ENCODE results near the gene BOD1L2.

BOD1L2 gene

DNA sequence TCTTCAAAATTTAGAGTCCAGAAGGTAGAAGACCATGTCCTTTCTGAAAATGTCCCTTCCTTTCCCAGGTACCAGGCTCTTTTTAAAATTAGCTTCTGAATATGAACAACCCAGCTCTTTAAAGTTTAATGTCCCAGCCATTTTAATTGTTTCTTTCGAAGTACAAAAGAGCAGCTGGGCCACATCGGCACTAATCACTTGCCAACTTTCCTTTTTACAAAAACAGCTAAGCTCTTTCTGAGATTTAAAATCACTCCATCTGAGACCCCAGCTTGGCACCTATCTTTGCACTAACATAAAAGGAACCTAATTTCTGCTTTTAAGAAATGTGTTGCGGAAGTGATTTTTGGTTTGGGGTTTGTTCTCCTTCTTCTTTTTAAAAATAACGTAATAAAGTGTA lies 2.6 kb downstream of the BOD1L2 start:
- no peaks in the 10 kb centered on the region for H3K36me3 ChIP-seq (ENCODE audit: control insufficient read depth, insufficient read depth, low read length)
- no peak overlapping the region for H3K27ac ChIP-seq (ENCODE audit: insufficient read depth, low read depth, low read length, poor library complexity, severe bottlenecking)
- H3K9me3 ChIP-seq (ENCODE audit: control insufficient read depth, low read length), result no peaks in the 10 kb centered on the region
- 18 to 21% methylated on average over 2 of the region's 4 CpGs for WGBS, 2 experiments
- H3K27me3 ChIP-seq (ENCODE audit: control insufficient read depth, insufficient read depth, low read length, poor library complexity, severe bottlenecking), result no peaks in the 10 kb centered on the region
- no peak overlapping the region for H3K4me3 ChIP-seq (ENCODE audit: insufficient read depth, low read depth, low read length)
- H3K4me1 ChIP-seq (ENCODE audit: control insufficient read depth, insufficient read depth, low read length), result peaks cover 36% of the 10 kb centered on the region

DNA sequence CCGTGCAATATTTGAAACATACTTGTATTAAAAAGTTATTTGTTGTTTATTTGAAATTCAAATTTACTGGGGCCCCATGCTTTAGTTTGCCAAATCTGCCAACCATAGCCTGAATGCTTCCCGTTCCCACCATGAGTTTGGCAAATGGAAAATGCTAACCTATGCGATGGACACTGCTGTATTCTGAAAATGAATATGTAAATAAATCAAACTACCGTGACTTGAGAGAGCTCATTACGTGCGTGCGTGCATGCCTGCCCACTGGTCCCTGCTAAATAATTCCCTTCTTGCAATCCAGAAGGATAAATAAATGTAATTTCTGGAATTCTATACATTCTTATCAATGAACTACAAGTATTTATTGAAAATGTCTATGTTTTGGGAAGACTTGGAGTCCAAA lies 3.2 kb downstream of the BOD1L2 start:
- Histone ChIP-seq H3K4me3 (ENCODE audit: insufficient read depth, low read depth, low read length) (no peak overlapping the region), H3K9me3 (ENCODE audit: control insufficient read depth, low read length) (no peaks in the 10 kb centered on the region), H3K27me3 (ENCODE audit: control insufficient read depth, insufficient read depth, low read length, poor library complexity, severe bottlenecking) (no peaks in the 10 kb centered on the region), H3K27ac (ENCODE audit: insufficient read depth, low read depth, low read length, poor library complexity, severe bottlenecking) (no peak overlapping the region), H3K36me3 (ENCODE audit: control insufficient read depth, insufficient read depth, low read length) (no peaks in the 10 kb centered on the region), H3K4me1 (ENCODE audit: control insufficient read depth, insufficient read depth, low read length) (peaks cover 36% of the 10 kb centered on the region)
- WGBS, 2 experiments, result 88 to 90% methylated on average over 6 to 7 of the region's 7 CpGs

DNA sequence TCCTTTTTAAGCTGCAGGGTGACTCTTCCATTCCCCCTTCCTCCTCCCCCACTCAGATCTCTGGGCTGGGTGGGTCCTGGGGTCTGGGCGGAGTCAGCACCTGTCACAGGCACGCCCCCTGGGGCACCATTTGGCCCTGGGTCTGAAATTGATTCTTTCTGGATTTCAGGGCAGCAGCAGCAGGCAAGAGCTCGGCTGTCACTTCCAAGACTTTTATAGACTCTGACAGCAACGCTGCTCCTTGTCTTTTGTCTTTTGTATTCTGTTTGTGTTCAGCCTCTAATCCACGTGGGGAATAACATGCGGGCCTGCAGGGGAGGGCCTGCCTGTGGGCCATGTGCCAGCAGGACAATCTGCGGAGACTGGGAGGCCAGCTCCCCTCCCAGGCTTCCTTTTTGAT lies 3.9 kb downstream of the BOD1L2 start:
- WGBS, 2 experiments, result 12 to 20% methylated on average over 7 of the region's 7 CpGs
- Histone ChIP-seq H3K4me3 (ENCODE audit: insufficient read depth, low read depth, low read length) (no peak overlapping the region), H3K4me1 (ENCODE audit: control insufficient read depth, insufficient read depth, low read length) (peaks cover 36% of the 10 kb centered on the region), H3K27me3 (ENCODE audit: control insufficient read depth, insufficient read depth, low read length, poor library complexity, severe bottlenecking) (no peaks in the 10 kb centered on the region), H3K36me3 (ENCODE audit: control insufficient read depth, insufficient read depth, low read length) (no peaks in the 10 kb centered on the region), H3K9me3 (ENCODE audit: control insufficient read depth, low read length) (no peaks in the 10 kb centered on the region), H3K27ac (ENCODE audit: insufficient read depth, low read depth, low read length, poor library complexity, severe bottlenecking) (peak overlapping the region; percentile 5)

DNA sequence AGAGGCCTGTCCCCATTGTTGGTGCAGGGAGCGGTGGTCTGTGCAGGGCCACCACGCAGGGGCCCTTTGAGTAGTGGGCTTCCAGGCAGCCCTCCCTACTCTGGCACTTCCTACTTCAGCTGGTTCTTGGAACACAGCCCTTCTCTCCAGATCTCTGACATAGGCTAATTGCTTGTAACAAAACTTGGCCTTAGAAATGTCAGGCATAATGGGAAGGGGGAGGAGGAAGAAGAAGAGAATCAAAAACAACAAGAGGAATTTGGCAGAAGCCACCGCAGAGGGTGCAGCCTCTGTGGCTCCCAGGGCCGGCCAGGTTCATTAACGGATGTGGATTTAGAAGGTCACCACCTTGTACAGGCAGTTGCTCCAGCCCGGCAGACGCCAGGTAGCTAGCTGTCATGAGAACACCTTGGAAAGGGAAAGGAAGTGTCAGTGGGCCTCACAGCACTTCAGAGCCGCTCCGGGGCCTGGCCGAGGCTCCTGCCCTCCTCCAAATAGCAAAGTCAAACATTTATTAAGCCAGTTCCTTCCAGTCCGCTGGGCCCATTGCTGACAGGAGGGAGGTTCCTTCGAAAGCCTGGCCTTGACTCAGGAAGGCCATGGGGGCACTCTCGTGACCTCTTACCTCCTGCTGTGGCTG lies 7.4 kb downstream of the BOD1L2 start:
- Histone ChIP-seq H3K27me3 (ENCODE audit: control insufficient read depth, insufficient read depth, low read length, poor library complexity, severe bottlenecking) (no peaks in the 10 kb centered on the region), H3K4me1 (ENCODE audit: control insufficient read depth, insufficient read depth, low read length) (peaks cover 24% of the 10 kb centered on the region), H3K27ac (ENCODE audit: insufficient read depth, low read depth, low read length, poor library complexity, severe bottlenecking) (no peak overlapping the region), H3K9me3 (ENCODE audit: control insufficient read depth, low read length) (no peaks in the 10 kb centered on the region), H3K36me3 (ENCODE audit: control insufficient read depth, insufficient read depth, low read length) (no peaks in the 10 kb centered on the region), H3K4me3 (ENCODE audit: insufficient read depth, low read depth, low read length) (no peak overlapping the region)
- 88 to 92% methylated on average over 13 of the region's 13 CpGs for WGBS, 2 experiments

GRCh38 chr18:57164401-57164800 lies 17.5 kb downstream of the BOD1L2 start:
- H3K4me3 ChIP-seq (ENCODE audit: insufficient read depth, low read depth, low read length), result no peak overlapping the region
- no peaks in the 10 kb centered on the region for H3K27me3 ChIP-seq (ENCODE audit: control insufficient read depth, insufficient read depth, low read length, poor library complexity, severe bottlenecking)
- no peaks in the 10 kb centered on the region for H3K9me3 ChIP-seq (ENCODE audit: control insufficient read depth, low read length)
- H3K36me3 ChIP-seq (ENCODE audit: control insufficient read depth, insufficient read depth, low read length), result no peaks in the 10 kb centered on the region
- H3K27ac ChIP-seq (ENCODE audit: insufficient read depth, low read depth, low read length, poor library complexity, severe bottlenecking), result no peak overlapping the region
- no peaks in the 10 kb centered on the region for H3K4me1 ChIP-seq (ENCODE audit: control insufficient read depth, insufficient read depth, low read length)
- WGBS, 2 experiments, result 91 to 92% methylated on average over 6 of the region's 6 CpGs

DNA sequence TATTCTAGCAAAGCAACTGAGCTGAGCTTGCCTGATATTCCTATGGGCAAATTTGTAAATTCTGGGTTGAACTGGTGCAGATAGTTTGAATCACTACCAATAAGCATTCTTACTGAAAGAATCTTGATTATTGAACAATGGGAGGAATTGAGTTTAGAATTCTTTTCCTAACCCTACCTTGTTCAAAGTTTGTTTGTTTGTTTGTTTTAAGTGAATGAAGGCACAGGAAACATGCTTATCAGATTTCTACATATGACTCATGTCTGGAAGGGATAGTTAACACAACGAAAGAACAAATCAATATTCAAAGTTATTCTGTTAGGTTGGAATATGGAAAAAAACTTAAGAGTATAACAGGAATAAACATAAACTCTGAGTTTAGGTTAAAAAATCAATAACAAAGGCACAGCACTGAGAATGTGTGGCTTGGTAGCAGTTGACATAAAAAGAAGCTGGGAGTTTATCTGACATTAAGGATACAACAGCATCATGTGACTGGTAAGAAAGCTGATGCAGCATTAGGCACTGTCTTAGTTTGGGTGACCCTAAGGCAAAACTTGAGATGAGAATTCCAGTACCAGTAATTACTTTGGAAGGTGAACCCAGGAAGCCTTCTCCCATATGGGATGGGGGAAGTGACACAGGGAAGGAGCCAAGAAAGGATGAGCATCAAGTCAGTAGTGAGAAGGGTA lies 20.9 kb downstream of the BOD1L2 start:
- Histone ChIP-seq H3K36me3 (ENCODE audit: control insufficient read depth, insufficient read depth, low read length) (no peaks in the 10 kb centered on the region), H3K27me3 (ENCODE audit: control insufficient read depth, insufficient read depth, low read length, poor library complexity, severe bottlenecking) (no peaks in the 10 kb centered on the region), H3K4me1 (ENCODE audit: control insufficient read depth, insufficient read depth, low read length) (no peaks in the 10 kb centered on the region), H3K27ac (ENCODE audit: insufficient read depth, low read depth, low read length, poor library complexity, severe bottlenecking) (no peak overlapping the region), H3K9me3 (ENCODE audit: control insufficient read depth, low read length) (no peaks in the 10 kb centered on the region), H3K4me3 (ENCODE audit: insufficient read depth, low read depth, low read length) (no peak overlapping the region)
- 60% methylated on average over 1 of the region's 1 CpG; no CpG with 5 or more reads in 1 of the 2 experiments for WGBS, 2 experiments

GRCh38 chr18:57171026-57171425 lies 24.1 kb downstream of the BOD1L2 start:
- Histone ChIP-seq H3K36me3 (ENCODE audit: control insufficient read depth, insufficient read depth, low read length) (no peaks in the 10 kb centered on the region), H3K4me1 (ENCODE audit: control insufficient read depth, insufficient read depth, low read length) (no peaks in the 10 kb centered on the region), H3K4me3 (ENCODE audit: insufficient read depth, low read depth, low read length) (no peak overlapping the region), H3K27ac (ENCODE audit: insufficient read depth, low read depth, low read length, poor library complexity, severe bottlenecking) (no peak overlapping the region), H3K27me3 (ENCODE audit: control insufficient read depth, insufficient read depth, low read length, poor library complexity, severe bottlenecking) (no peaks in the 10 kb centered on the region), H3K9me3 (ENCODE audit: control insufficient read depth, low read length) (no peaks in the 10 kb centered on the region)
- 96 to 97% methylated on average over 1 of the region's 1 CpG for WGBS, 2 experiments

GRCh38 chr18:57175532-57175931 lies 28.6 kb downstream of the BOD1L2 start:
- 89 to 91% methylated on average over 2 of the region's 2 CpGs for WGBS, 2 experiments
- H3K27me3 ChIP-seq (ENCODE audit: control insufficient read depth, insufficient read depth, low read length, poor library complexity, severe bottlenecking), result no peaks in the 10 kb centered on the region

GRCh38 chr18:57185434-57185833 lies 38.5 kb downstream of the BOD1L2 start:
- no peaks in the 10 kb centered on the region for H3K36me3 ChIP-seq (ENCODE audit: control insufficient read depth, insufficient read depth, low read length)
- H3K9me3 ChIP-seq (ENCODE audit: control insufficient read depth, low read length), result peaks cover 3% of the 10 kb centered on the region
- 100% methylated on average over 1 of the region's 1 CpG; no CpG with 5 or more reads in 1 of the 2 experiments for WGBS, 2 experiments
- H3K4me1 ChIP-seq (ENCODE audit: control insufficient read depth, insufficient read depth, low read length), result no peaks in the 10 kb centered on the region
- no peaks in the 10 kb centered on the region for H3K27me3 ChIP-seq (ENCODE audit: control insufficient read depth, insufficient read depth, low read length, poor library complexity, severe bottlenecking)
- H3K27ac ChIP-seq (ENCODE audit: insufficient read depth, low read depth, low read length, poor library complexity, severe bottlenecking), result no peak overlapping the region
- H3K4me3 ChIP-seq (ENCODE audit: insufficient read depth, low read depth, low read length), result no peak overlapping the region

More at GRCh38 chr18:57175532-57175931, 28.6 kb downstream of the BOD1L2 start:
- H3K9me3 ChIP-seq (ENCODE audit: control insufficient read depth, low read length), result no peaks in the 10 kb centered on the region
- no peaks in the 10 kb centered on the region for H3K36me3 ChIP-seq (ENCODE audit: control insufficient read depth, insufficient read depth, low read length)
- no peak overlapping the region for H3K27ac ChIP-seq (ENCODE audit: insufficient read depth, low read depth, low read length, poor library complexity, severe bottlenecking)
- no peaks in the 10 kb centered on the region for H3K4me1 ChIP-seq (ENCODE audit: control insufficient read depth, insufficient read depth, low read length)
- H3K4me3 ChIP-seq (ENCODE audit: insufficient read depth, low read depth, low read length), result no peak overlapping the region

GRCh38 chr18:57188851-57189557 lies 42.1 kb downstream of the BOD1L2 start:
- H3K4me3 ChIP-seq (ENCODE audit: insufficient read depth, low read depth, low read length), result no peak overlapping the region
- H3K4me1 ChIP-seq (ENCODE audit: control insufficient read depth, insufficient read depth, low read length), result no peaks in the 10 kb centered on the region
- no peaks in the 10 kb centered on the region for H3K27me3 ChIP-seq (ENCODE audit: control insufficient read depth, insufficient read depth, low read length, poor library complexity, severe bottlenecking)
- H3K27ac ChIP-seq (ENCODE audit: insufficient read depth, low read depth, low read length, poor library complexity, severe bottlenecking), result no peak overlapping the region
- WGBS, 2 experiments, result 85 to 87% methylated on average over 6 of the region's 6 CpGs
- no peaks in the 10 kb centered on the region for H3K9me3 ChIP-seq (ENCODE audit: control insufficient read depth, low read length)
- no peaks in the 10 kb centered on the region for H3K36me3 ChIP-seq (ENCODE audit: control insufficient read depth, insufficient read depth, low read length)
